Measurements from ENCODE around the gene CARD9. TPM values are rescaled to one million over a fixed set of nuclear protein-coding genes. Genes with fewer than 3 reads are reported as not detected.

The CARD9 gene
- total RNA-seq, 1 experiment from 2014 or later, result 5.6 TPM

- H3K9ac ChIP-seq (ENCODE audit: extremely low read depth, insufficient read length, low read length), result no peak overlapping the region
- H4K5ac ChIP-seq (ENCODE audit: insufficient read length, low read depth, low read length), result no peak overlapping the region
- H4K91ac ChIP-seq (ENCODE audit: insufficient read length, low read depth, low read length), result no peak overlapping the region
- no peak for DNase-seq
- H4K8ac ChIP-seq (replicated peaks; ENCODE audit: insufficient read length, low read depth, low read length), result no peak overlapping the region
- no peak overlapping the region for H2BK120ac ChIP-seq (ENCODE audit: low read depth, low read length, poor library complexity, severe bottlenecking)
- no peak overlapping the region for H3K56ac ChIP-seq (ENCODE audit: insufficient read length, low read depth, low read length)
- H3K79me1 ChIP-seq (ENCODE audit: insufficient read depth, low read depth, low read length, poor library complexity, severe bottlenecking), result peaks cover 2% of the 10 kb centered on the region
- H3K27ac ChIP-seq (ENCODE audit: insufficient read length, low read depth, low read length), result no peak overlapping the region
- no peak overlapping the region for H2AFZ ChIP-seq (ENCODE audit: low read length)
- no peak overlapping the region for H3T11ph ChIP-seq (ENCODE audit: low read length)
- H3K4ac ChIP-seq (ENCODE audit: low read depth, low read length), result no peak overlapping the region
- Mint-ChIP-seq H3K4me3 (no peak overlapping the region), H3K36me3 (ENCODE audit: insufficient read depth in 1 of 3, low read depth in 3 of 3) (no peaks in the 10 kb centered on the region; a peak in 1 of 7 replicates), H3K27me3 (ENCODE audit: low read depth) (no peaks in the 10 kb centered on the region), H3K27ac (no peak overlapping the region), H3K9me3 (no peaks in the 10 kb centered on the region), H3K4me1 (peaks cover 4 to 5% of the 10 kb centered on the region in 2 experiments)
- no peak overlapping the region for H2BK15ac ChIP-seq (ENCODE audit: low read depth, low read length)
- H3K4me1 ChIP-seq (ENCODE audit: insufficient read depth, low read length), result no peaks in the 10 kb centered on the region; the same call in 1 of the 2 replicates
- H2BK5ac ChIP-seq (ENCODE audit: insufficient read length, low read length), result no peak overlapping the region
- no peaks in the 10 kb centered on the region for H3K9me3 ChIP-seq (ENCODE audit: control insufficient read depth, low read depth, low read length)
- WGBS (ENCODE audit: extremely low coverage, insufficient read length, low lambda C conversion rate), result no CpG with 5 or more reads among the region's 11 CpGs
- no peaks in the 10 kb centered on the region for H3K27me3 ChIP-seq (ENCODE audit: insufficient read depth, low read length)
- H2AK5ac ChIP-seq (ENCODE audit: insufficient read length, low read length), result no peak overlapping the region
- TF ChIP-seq, protein P1, sequence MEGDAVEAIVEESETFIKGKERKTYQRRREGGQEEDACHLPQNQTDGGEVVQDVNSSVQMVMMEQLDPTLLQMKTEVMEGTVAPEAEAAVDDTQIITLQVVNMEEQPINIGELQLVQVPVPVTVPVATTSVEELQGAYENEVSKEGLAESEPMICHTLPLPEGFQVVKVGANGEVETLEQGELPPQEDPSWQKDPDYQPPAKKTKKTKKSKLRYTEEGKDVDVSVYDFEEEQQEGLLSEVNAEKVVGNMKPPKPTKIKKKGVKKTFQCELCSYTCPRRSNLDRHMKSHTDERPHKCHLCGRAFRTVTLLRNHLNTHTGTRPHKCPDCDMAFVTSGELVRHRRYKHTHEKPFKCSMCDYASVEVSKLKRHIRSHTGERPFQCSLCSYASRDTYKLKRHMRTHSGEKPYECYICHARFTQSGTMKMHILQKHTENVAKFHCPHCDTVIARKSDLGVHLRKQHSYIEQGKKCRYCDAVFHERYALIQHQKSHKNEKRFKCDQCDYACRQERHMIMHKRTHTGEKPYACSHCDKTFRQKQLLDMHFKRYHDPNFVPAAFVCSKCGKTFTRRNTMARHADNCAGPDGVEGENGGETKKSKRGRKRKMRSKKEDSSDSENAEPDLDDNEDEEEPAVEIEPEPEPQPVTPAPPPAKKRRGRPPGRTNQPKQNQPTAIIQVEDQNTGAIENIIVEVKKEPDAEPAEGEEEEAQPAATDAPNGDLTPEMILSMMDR (conservative IDR thresholded peaks at IDR 0.05), result no peak
- no peak overlapping the region for H3K4me2 ChIP-seq (ENCODE audit: insufficient read depth, insufficient read length, low read length)
- no peak overlapping the region for H2BK20ac ChIP-seq (ENCODE audit: low read depth, low read length, poor library complexity, severe bottlenecking)
- no peaks in the 10 kb centered on the region for H3K23me2 ChIP-seq (ENCODE audit: insufficient read length, low read depth, low read length, poor library complexity, severe bottlenecking)
- peaks cover 2% of the 10 kb centered on the region; the same call in 1 of the 2 replicates for H3K79me2 ChIP-seq (ENCODE audit: insufficient read depth, low read length)
- H3K14ac ChIP-seq (ENCODE audit: insufficient read depth, low read length), result no peak overlapping the region
- no peak overlapping the region for H3K23ac ChIP-seq (ENCODE audit: insufficient read length, low read depth, low read length)
- H3K18ac ChIP-seq (ENCODE audit: insufficient read length, low read depth, low read length), result no peak overlapping the region
- no peaks in the 10 kb centered on the region for H4K20me1 ChIP-seq (ENCODE audit: control insufficient read depth, insufficient read depth, insufficient read length)
- H2BK12ac ChIP-seq (ENCODE audit: insufficient read length, low read depth, low read length), result no peak overlapping the region
These were observed 40.9 kb downstream of the CARD9 start for GRCh38 chr9:136332482-136332983.

Measured in H9 (cell line).